ENCODE measurements around the gene CDH1.

- TF ChIP-seq POLR2A (IDR thresholded peaks at IDR 0.05), result no peak
- no peak for TF ChIP-seq CTCF (IDR thresholded peaks at IDR 0.05 in 8 of 11, conservative IDR thresholded peaks at IDR 0.05 in 3 of 11)
These were observed 49.8 kb downstream of the CDH1 start for GRCh38 chr16:68786685-68787418.

All from spleen (tissue), 7 donors.